SK-N-SH (cell line): ENCODE measurements around the gene VTN. TPM values are rescaled to one million over a fixed set of nuclear protein-coding genes. Genes with fewer than 3 reads are reported as not detected.

Experiments used
- CTCF ChIA-PET: fragments of 300-600, 350-600 bp; formaldehyde crosslinking; extraction: SDS; loops from one replicate; lab custom pipeline; 2021; lab: Yijun Ruan, JAX
- POLR2A ChIA-PET: fragments of 350-600 bp; sonication (Branson Sonifier 250); formaldehyde crosslinking; extraction: SDS; loops from one replicate; lab custom pipeline; 2020; ENCODE audit warnings: antibody characterized with exemption, inconsistent platforms; lab: Yijun Ruan, JAX
- DNase-seq: peaks from one replicate; pipeline ENCODE4 v3.0.0; 2012
- H2AFZ ChIP-seq: fragments of 200-600 bp; sonication (generic); 2 replicates; pipeline ENCODE4 v1.8.1; 2016; ENCODE audit warnings: antibody characterized with exemption, mild to moderate bottlenecking, low read depth
- H3F3A ChIP-seq: fragments of 200-600 bp; sonication (generic); replicated peaks from 2 replicates; pipeline ENCODE3; 2016; ENCODE audit warnings: antibody characterized with exemption, mild to moderate bottlenecking; ENCODE audit not compliant: insufficient read depth
- H3K27ac ChIP-seq, 2 experiments: fragments of 200-500 bp in 1 of 2; fragments of 200-600 bp in 1 of 2; sonication (Bioruptor generic) in 1 of 2; sonication (generic), shearing (Covaris generic) in 1 of 2; 2 replicates each; pipeline versions ENCODE4 v1.5.1 to v1.6.1; 2014 to 2016; ENCODE audit warnings: low read depth in 2 of 2, inconsistent platforms in 1 of 2, low read length in 1 of 2, mild to moderate bottlenecking in 1 of 2, mixed read lengths in 1 of 2
- H3K27me3 ChIP-seq: fragments of 200-600 bp; sonication (generic), shearing (Covaris generic); 2 replicates; pipeline ENCODE4 v1.6.1; 2016; ENCODE audit warnings: mixed run types; ENCODE audit not compliant: insufficient read depth
- H3K36me3 ChIP-seq, 2 experiments: fragments of 200-500 bp in 1 of 2; fragments of 200-600 bp in 1 of 2; sonication (Bioruptor generic) in 1 of 2; sonication (generic) in 1 of 2; replicated peaks in 1 of 2; 2 replicates each; pipeline versions ENCODE3 to v1.5.1; 2014 to 2016; ENCODE audit warnings: low read length in 1 of 2, mild to moderate bottlenecking in 1 of 2; ENCODE audit not compliant: insufficient read depth in 2 of 2, control insufficient read depth in 1 of 2
- H3K4me1 ChIP-seq, 2 experiments: fragments of 200-500 bp in 1 of 2; fragments of 200-600 bp in 1 of 2; sonication (Bioruptor generic) in 1 of 2; sonication (generic), shearing (Covaris generic) in 1 of 2; 2 replicates each; pipeline versions ENCODE4 v1.5.1 to v1.6.1; 2014 to 2016; ENCODE audit warnings: low read depth in 1 of 2, low read length in 1 of 2, mixed run types in 1 of 2; ENCODE audit not compliant: insufficient read depth in 2 of 2, control insufficient read depth in 1 of 2
- H3K4me2 ChIP-seq: fragments of 200-600 bp; sonication (generic), shearing (Covaris generic); 2 replicates; pipeline ENCODE4 v1.6.1; 2017; ENCODE audit warnings: mixed run types
- H3K4me3 ChIP-seq, 2 experiments: fragments of 200-500 bp in 1 of 2; fragments of 200-600 bp in 1 of 2; sonication (Bioruptor generic) in 1 of 2; sonication (generic), shearing (Covaris generic) in 1 of 2; 2 replicates each; pipeline versions ENCODE4 v1.5.1 to v1.8.1; 2014 to 2016; ENCODE audit warnings: low read depth in 2 of 2, inconsistent platforms in 1 of 2, low read length in 1 of 2, mild to moderate bottlenecking in 1 of 2, mixed read lengths in 1 of 2, moderate library complexity in 1 of 2
- H3K79me2 ChIP-seq: fragments of 200-600 bp; sonication (generic); 2 replicates; pipeline ENCODE4 v1.8.1; 2017; ENCODE audit warnings: mild to moderate bottlenecking; ENCODE audit not compliant: insufficient read depth
- H3K9ac ChIP-seq: fragments of 200-600 bp; sonication (generic); 2 replicates; pipeline ENCODE4 v1.6.1; 2017; ENCODE audit warnings: mixed run types
- H3K9me2 ChIP-seq: fragments of 200-600 bp; sonication (generic); 2 replicates; pipeline ENCODE4 v1.6.1; 2017; ENCODE audit warnings: mixed run types
- H3K9me3 ChIP-seq: fragments of 200-600 bp; sonication (generic); 2 replicates; pipeline ENCODE4 v1.6.1; 2017; ENCODE audit warnings: mixed run types, mild to moderate bottlenecking, moderate library complexity
- H4K20me1 ChIP-seq: fragments of 200-600 bp; sonication (generic); 2 replicates; pipeline ENCODE4 v1.6.1; 2017; ENCODE audit warnings: mild to moderate bottlenecking, mixed run types; ENCODE audit not compliant: insufficient read depth
- CHD2 ChIP-seq: fragments of 150-350 bp; IDR thresholded peaks from 2 replicates; pipeline ENCODE4 v1.6.1; 2018; ENCODE audit warnings: low read length; ENCODE audit not compliant: partially characterized antibody
- ELF1 ChIP-seq: IDR thresholded peaks from 2 replicates; pipeline ENCODE4 v1.4.0; 2012
- EZH2phosphoT487 ChIP-seq: fragments of 200-600 bp; sonication (generic); IDR thresholded peaks from 2 replicates; pipeline ENCODE4 v1.6.1; 2017; ENCODE audit warnings: low read depth, mixed run types, mild to moderate bottlenecking, antibody characterized with exemption, moderate library complexity, borderline replicate concordance
- GABPA ChIP-seq: IDR thresholded peaks from 2 replicates; pipeline ENCODE4 v1.4.0; 2012; ENCODE audit warnings: low read depth, mild to moderate bottlenecking
- GATA2 ChIP-seq: sonication (generic); formaldehyde crosslinking; IDR thresholded peaks from 2 replicates; pipeline ENCODE4 v1.5.0; 2020; ENCODE audit warnings: mild to moderate bottlenecking, missing genetic modification reagents
- IRF3 ChIP-seq: fragments of 150-350 bp; IDR thresholded peaks from 2 replicates; pipeline ENCODE4 v1.6.1; 2016; ENCODE audit warnings: mild to moderate bottlenecking, low read depth, low read length
- JUND ChIP-seq: IDR thresholded peaks from 2 replicates; pipeline ENCODE4 v1.4.0; 2012
- NFIC ChIP-seq: IDR thresholded peaks from 2 replicates; pipeline ENCODE4 v1.4.0; 2012; ENCODE audit warnings: borderline replicate concordance
- NRF1 ChIP-seq: IDR thresholded peaks from 2 replicates; pipeline ENCODE4 v1.6.1; 2012; ENCODE audit warnings: low read depth, mild to moderate bottlenecking, low read length
- PBX3 ChIP-seq: IDR thresholded peaks from 2 replicates; pipeline ENCODE4; 2012
- REST ChIP-seq: IDR thresholded peaks from 2 replicates; pipeline ENCODE4 v1.6.1; 2012; ENCODE audit warnings: mild to moderate bottlenecking, low read depth, low read length, moderate library complexity
- USF1 ChIP-seq: IDR thresholded peaks from 2 replicates; pipeline ENCODE4 v1.4.0; 2012; ENCODE audit warnings: low read depth, borderline replicate concordance
- USF2 ChIP-seq: fragments of 150-350 bp; IDR thresholded peaks from 2 replicates; pipeline ENCODE4 v1.6.1; 2017; ENCODE audit warnings: antibody characterized with exemption, low read length, low read depth, borderline replicate concordance
- ZBTB33 ChIP-seq: IDR thresholded peaks from 2 replicates; pipeline ENCODE4 v1.4.0; 2012; ENCODE audit warnings: low read depth, borderline replicate concordance
- WGBS: methylation state at CpG from one replicate; pipeline ENCODE4 v1.1.6; 2017; ENCODE audit warnings: low lambda C conversion rate; 5-methylcytosine and 5-hydroxymethylcytosine counted together
- polyA plus RNA-seq, 3 experiments: library from polyadenylated mRNA; depleted of rRNA; stranded (reverse); fragments of >200 nt; gene quantifications; 2 replicates each; pipeline ENCODE4 v1.2.3, GENCODE V29; 2012

Gene VTN
- polyA plus RNA-seq, 1 of the 3 experiments (the other 2 are of a cell fraction) = 1.2 TPM

- no peak for TF ChIP-seq ZBTB33
- TF ChIP-seq ELF1 = no peak
- TF ChIP-seq GATA2 (CRISPR knock-in tag) = peak; percentile 78
- TF ChIP-seq NRF1 = no peak
- no peak for TF ChIP-seq GABPA
Measured at GRCh38 chr17:28379814-28380801, 10.0 kb upstream of the VTN start (continued).

- peaks cover 45% of the 10 kb centered on the region for H3K79me2 ChIP-seq
- H3F3A ChIP-seq = peaks cover 15% of the 10 kb centered on the region
- TF ChIP-seq USF2 = no peak
- no peak for TF ChIP-seq NRF1
- no peak for TF ChIP-seq USF1
- TF ChIP-seq NFIC = no peak
- TF ChIP-seq ELF1 = no peak
- no peak for TF ChIP-seq JUND
- no peak for TF ChIP-seq REST
- no peak for TF ChIP-seq GATA2 (CRISPR knock-in tag)
- no peak for TF ChIP-seq PBX3
- no peak for TF ChIP-seq CHD2
- TF ChIP-seq GABPA = no peak
- TF ChIP-seq IRF3 = no peak
- no peak for TF ChIP-seq EZH2phosphoT487
- CTCF ChIA-PET = no interaction called here
- no peaks in the 10 kb centered on the region for H3K27me3 ChIP-seq
- H2AFZ ChIP-seq = no peak overlapping the region
- 62% methylated on average over 6 of the region's 6 CpGs for WGBS
- H3K9ac ChIP-seq = peak overlapping the region; percentile 81; the same call in 1 of the 2 replicates
- peaks cover 15 to 28% of the 10 kb centered on the region in 2 experiments for H3K4me1 ChIP-seq
- H3K27ac ChIP-seq = peak overlapping the region in 1 of 2 experiments; percentile 90; a peak in 2 of 4 replicates
- no peaks in the 10 kb centered on the region for H3K9me3 ChIP-seq
- H3K9me2 ChIP-seq = no peaks in the 10 kb centered on the region
- peak overlapping the region; percentile 96 for H3K4me2 ChIP-seq
- DNase-seq = peak; percentile 45
- H3K36me3 ChIP-seq = peaks cover 0 to 4% of the 10 kb centered on the region in 2 experiments
- POLR2A ChIA-PET = interaction anchor here (0.7 kb wide), 1 partner anchor 156 kb away, joined by 3 read pairs; no protein-coding TSS in a partner anchor
- H3K4me3 ChIP-seq = peak overlapping the region; percentile 60 to 84
- H4K20me1 ChIP-seq = peaks cover 36% of the 10 kb centered on the region
Measured at GRCh38 chr17:28372945-28373274, 2.8 kb upstream of the VTN start.
